Activated CD4-positive, CD25-positive, alpha-beta regulatory T cell (primary cell): ENCODE data around the gene SYNGAP1.
A peak's percentile ranks its signal among the peaks of the same experiment; 100 is the strongest.

Source experiments
- DNase-seq, 4 experiments: peaks; one replicate each; lab custom pipeline; 2025; lab: John Stamatoyannopoulos, UW

SYNGAP1 gene

DNA sequence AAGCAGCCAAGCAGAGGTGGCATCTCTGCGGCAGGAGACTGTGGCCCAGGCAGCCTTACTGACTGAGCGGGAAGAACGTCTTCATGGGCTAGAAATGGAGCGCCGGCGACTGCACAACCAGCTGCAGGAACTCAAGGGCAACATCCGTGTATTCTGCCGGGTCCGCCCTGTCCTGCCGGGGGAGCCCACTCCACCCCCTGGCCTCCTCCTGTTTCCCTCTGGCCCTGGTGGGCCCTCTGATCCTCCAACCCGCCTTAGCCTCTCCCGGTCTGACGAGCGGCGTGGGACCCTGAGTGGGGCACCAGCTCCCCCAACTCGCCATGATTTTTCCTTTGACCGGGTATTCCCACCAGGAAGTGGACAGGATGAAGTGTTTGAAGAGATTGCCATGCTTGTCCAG, 15.0 kb upstream of the SYNGAP1 start:
- DNase-seq: no peak

DNA sequence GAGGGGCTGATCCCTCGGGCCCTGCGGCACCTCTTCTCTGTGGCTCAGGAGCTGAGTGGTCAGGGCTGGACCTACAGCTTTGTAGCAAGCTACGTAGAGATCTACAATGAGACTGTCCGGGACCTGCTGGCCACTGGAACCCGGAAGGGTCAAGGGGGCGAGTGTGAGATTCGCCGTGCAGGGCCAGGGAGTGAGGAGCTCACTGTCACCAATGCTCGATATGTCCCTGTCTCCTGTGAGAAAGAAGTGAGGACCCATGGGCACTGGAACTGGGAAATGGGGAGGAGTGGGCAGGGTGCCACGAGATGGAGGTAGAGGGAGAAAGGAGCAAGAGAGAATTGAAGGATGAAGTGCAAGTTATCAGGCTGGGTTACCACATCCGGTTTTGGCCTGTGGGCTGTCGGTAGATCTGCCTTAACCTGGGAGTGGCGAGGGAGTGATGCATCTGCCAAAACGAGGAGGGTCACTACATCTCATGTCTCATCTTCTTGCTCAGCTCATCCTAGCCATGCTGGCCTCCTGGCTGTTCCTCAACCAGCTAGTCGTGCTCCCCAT, 14.4 kb upstream of the SYNGAP1 start:
- no peak for DNase-seq

DNA sequence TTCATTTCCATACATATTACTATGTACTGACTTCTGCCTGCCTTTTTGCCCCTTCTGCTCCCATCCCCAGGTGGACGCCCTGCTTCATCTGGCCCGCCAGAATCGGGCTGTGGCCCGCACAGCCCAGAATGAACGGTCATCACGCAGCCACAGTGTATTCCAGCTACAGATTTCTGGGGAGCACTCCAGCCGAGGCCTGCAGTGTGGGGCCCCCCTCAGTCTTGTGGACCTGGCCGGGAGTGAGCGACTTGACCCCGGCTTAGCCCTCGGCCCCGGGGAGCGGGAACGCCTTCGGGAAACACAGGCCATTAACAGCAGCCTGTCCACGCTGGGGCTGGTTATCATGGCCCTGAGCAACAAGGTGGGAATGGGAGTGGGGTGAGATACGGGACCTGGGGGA, 13.7 kb upstream of the SYNGAP1 start:
- no peak for DNase-seq

DNA sequence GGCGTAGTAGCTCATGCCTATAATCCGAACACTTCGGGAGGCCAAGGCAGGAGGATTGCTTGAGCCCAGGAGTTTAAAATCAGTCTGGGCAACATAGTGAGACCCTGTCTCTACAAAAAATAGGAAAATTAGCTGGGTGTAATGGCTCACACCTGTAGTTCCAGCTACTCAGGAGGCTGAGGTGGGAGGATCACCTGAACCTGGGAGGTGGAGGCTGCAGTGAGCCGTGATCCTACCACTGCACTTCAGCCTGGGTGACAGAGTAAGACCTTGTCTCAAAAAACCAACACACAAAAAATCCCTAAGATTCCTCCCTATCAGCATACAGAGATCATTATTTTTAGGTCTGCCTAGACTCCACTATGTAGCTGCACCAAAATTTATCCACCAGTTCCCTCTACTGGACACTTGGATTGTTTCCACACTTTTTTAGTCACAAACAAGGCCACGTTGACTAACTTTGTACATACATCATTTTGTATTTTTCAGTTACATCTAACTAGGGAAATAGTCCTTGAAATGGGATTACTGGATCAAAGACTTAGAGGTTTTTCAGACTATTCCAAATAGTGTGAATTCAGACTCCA, 12.6 kb upstream of the SYNGAP1 start:
- DNase-seq: no peak

DNA sequence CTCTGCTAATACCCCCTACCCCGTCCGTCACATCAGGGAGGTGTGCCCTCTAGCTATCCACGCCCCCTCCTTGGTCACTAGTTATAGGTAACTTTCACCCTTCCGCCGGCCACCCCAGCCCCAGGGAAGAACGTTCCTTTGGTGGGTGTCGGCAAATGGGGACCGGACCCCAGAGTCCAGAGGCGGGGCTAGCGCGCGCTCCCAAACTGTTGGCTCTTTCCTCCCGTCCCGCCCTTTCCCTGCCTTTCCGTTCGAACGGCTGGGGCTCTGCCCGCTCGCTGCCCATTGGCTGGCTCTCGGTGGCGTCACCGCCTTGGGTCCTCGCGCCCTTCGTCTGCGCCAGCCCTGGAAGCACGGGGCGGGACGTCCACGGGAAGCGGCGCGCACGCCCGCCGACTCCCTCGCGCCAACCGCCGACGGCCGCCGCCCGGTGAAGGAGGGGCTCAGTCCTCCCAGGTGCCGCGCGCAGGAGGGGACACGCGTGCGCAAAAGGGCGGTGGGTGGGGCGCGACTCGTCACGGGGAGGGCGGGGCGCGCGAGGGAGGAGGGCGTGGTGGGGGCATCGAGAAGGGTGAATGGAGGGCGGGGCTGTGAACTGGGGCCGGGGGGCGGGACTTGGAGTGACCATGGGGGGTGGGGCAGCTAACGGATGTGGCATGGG, 9.7 kb upstream of the SYNGAP1 start:
- peak; percentile 99 for DNase-seq

DNA sequence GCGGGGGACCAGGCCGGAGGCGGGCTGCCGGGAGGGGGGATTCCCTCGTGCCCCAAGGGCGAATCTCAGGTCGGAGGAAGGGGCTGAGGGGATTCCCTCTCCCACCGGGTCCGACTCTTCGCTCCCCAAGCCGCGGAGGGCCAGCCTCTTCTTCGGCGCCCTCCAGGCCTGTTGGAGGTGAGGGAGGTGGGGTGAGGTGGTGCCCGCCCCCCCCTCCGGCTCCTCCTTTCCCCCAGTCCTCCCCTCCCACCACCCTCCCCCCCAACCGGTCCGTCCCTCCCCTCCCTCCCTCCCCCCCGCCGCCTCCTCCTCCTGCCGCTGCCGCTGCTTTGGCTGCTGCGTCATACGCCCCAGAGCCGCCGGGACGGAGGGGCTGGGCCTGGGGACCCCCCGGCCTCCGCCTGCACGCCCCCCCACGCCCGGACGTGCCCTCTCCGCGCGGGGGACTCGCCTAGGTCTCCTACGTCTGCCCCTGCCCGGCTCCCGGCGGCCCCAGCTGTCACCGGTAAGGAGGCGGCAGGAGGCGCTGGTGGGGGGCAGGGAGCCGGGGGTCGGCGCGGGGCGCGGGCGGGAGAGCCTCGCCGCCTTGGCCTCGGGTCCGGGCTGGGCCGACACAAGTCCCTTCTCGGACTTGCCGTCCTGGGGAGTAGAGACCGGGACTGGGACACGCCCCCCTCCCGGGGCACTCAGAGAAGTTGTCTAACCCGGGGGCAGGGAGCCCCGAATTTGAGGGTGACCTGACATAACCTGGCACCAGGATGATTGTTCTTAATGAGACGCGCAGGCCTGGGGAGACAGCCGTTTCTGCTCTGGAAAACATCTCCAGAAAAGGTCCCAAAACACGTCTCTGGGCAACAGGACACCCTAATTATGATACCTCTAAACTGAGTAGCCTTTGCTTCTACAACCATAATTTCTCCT, 8.9 kb upstream of the SYNGAP1 start, which contains the start of gene PHF1:
TSS of gene PHF1 (plus strand) at position 304 of the 921 bp plus-strand sequence. CDS start 1,250 bp downstream, outside the sequence.
- peak in 3 of 4 experiments; percentile 71 to 87 (median 82) for DNase-seq

DNA sequence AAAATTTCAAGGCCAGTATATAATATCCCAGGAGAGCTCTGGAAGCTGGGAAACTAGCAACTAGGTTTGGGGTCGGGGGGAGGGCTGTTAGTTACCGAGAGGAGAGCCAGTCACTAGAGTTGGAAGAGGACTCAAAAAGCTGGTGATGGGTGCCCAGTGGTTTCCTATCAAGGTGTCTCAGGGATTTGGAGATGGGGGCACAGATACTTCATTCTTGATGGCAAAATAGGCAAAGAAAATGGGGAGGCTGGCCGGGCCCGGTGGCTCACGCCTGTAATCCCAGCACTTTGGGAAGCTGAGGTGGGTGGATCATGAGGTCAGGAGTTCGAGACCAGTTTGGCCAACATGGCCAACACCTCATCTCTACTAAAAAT, 8.2 kb upstream of the SYNGAP1 start:
- no peak for DNase-seq

DNA sequence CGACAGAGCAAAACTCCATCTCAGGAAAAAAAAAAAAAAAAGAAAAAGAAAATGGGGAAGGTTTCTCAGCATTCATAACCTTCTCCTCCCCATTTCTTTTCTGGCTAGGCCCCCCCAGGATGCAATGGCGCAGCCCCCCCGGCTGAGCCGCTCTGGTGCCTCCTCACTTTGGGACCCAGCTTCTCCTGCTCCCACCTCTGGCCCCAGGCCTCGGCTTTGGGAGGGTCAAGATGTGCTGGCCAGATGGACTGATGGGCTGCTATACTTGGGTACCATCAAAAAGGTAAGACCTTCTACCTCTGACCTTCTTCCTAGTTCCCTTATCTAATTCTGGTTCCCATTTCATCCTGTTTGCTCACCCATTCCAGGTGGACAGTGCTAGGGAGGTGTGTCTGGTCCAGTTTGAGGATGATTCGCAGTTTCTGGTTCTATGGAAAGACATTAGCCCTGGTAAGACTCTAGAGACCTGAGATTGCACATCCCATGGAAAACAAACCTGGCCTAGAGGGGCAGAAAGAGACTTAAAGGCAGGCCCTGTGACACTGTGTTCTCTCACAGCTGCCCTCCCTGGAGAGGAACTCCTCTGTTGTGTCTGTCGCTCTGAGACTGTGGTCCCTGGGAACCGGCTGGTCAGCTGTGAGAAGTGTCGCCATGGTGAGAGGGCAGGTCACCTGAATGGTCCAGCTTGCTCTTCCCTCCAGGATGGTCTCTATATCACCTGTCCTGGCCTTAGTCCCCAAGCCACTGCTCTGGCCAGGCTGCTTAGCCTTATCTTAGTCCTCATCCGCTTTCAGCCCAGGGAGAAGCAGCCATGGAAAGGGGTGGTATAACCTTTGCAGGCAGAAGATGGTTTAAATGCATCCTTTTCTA, 7.5 kb upstream of the SYNGAP1 start:
- DNase-seq: no peak

DNA sequence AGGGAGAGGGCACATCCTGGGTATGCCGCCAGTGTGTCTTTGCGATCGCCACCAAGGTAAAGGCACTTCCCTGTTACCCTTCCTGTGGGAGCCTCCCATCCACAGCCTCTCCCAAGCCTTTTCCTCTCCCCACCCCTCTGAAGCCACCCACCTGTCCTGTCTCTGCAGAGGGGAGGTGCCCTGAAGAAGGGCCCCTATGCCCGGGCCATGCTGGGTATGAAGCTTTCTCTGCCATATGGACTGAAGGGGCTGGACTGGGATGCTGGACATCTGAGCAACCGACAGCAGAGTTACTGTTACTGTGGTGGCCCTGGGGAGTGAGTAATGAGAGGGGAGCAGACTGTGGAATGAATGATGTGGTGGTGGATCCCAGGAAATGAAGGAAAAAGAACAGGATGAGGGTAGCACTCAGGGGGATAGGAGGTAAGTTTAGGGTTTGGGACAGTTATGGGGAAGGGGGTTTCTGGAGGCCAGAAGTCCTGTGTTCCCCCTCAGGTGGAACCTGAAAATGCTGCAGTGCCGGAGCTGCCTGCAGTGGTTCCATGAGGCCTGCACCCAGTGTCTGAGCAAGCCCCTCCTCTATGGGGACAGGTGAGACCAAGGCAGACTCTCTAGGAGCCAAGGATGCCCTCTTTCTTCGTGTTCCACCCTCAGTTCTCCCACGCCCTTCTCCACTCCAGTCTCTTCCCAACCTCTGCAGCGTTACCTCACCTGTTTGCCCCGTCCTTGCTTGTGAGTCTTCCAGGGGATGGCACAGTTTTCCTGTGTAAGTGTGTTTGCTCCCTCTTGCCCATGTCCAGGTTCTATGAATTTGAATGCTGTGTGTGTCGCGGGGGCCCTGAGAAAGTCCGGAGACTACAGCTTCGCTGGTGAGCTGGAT, 6.4 kb upstream of the SYNGAP1 start:
- DNase-seq: no peak

DNA sequence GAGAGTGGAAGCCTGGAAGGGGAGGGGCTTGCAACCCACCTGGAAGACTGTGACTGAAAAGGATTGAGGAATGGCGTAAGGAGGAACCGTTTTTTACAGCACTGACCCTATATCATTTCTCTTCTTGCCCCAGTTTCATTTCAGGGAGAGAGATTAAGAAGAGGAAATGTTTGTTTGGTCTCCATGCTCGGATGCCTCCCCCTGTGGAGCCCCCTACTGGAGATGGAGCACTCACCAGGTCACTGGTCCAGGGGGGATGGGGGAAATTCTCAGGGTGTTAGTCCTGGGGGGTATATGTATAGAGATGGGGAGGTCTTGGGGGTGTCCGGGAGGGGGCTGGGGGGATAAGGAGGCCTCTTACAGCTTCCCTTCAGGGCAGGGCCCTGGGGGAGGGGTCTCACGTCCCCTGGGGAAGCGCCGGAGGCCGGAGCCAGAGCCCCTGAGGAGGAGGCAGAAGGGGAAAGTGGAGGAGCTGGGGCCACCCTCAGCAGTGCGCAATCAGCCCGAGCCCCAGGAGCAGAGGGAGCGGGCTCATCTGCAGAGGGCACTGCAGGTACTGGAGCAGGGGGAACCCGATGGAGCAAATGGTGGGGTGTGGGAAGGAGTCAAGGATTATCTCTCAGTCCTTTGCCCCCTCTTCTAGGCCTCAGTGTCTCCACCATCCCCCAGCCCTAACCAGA, 5.1 kb upstream of the SYNGAP1 start:
- DNase-seq: no peak

DNA sequence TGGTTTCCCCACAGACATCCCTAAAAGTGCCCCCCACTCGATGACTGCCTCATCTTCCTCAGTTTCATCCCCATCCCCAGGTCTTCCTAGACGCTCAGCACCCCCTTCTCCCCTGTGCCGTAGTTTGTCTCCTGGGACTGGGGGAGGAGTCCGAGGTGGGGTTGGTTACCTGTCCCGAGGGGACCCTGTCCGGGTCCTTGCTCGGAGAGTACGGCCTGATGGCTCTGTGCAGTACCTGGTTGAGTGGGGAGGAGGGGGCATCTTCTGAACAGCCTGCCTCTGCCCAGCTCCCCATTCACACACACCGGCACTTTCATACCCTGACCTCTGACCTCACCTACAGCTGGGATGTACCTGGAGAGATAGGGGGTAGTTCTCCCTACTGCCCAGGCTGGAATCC, 4.0 kb upstream of the SYNGAP1 start:
- DNase-seq: no peak

DNA sequence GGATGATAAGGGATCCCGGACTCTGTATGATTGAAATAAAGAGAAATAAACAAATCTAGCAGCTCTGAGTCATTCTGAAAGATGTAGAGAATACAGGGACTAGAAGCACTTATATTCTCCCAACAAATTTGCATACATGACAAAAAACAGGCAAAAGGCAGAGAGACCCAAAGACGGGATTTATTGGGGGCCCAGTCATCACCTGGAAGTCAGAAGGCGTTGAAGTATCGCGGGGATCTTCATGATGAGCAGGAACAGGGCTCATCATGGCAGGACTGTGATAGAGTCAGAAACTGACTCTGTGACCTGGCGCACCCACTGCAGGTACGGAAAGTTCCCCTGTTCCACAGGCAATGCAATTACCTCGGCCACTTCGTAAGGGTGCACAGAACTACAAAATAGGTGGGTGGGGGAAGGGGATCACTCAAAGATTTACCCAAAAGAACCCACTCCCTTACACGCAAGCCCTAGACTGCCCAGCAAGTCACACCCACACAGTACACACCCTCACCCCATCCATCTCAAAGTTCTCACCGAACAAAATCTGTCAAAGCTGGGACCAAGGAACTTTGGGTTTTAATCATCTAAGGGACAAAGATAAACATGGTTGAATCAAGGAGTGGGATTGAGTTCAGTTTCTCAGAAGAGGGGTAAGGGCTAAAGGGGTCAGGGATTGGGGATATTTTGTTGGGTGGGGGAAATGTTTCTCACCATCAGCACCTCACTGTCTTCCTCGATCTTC, 3.3 kb upstream of the SYNGAP1 start:
- DNase-seq: no peak

DNA sequence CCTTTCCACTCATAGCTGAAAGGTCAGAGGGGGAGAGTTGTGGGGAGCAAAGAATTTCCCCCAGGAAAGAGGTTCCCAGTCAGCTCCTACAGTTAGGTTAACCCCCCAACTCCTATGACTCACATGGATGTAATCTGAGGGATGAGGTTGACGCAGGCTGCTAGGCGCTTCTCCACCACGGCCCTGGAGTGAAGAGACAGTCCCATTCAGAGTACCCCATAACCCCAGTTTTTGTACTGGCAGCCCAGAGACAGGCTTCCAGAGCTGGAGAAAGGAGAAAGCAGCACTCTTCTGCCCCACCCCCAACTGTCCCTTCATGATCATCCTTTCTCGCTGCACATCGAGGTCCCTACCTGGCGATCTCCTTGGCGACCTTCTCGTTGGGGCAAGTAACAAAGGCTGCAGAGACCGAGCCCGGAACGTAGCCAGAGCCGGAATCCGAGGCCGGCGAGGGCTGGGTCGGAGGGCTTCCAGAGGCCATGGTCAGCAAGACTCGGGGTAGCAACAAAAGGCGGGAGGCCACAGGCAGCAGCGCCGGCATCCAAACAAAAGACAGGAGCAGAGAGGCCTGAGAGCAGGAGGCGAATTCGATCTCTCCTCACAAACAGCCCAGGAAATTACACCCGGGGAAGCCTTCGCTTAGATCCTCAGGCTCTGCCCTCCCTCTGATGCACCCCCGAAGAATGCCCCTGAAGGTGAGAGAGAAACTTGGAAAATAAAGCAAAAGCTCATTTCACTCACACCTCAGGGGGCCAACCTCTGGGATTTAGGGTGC, 2.5 kb upstream of the SYNGAP1 start:
- DNase-seq: no peak

DNA sequence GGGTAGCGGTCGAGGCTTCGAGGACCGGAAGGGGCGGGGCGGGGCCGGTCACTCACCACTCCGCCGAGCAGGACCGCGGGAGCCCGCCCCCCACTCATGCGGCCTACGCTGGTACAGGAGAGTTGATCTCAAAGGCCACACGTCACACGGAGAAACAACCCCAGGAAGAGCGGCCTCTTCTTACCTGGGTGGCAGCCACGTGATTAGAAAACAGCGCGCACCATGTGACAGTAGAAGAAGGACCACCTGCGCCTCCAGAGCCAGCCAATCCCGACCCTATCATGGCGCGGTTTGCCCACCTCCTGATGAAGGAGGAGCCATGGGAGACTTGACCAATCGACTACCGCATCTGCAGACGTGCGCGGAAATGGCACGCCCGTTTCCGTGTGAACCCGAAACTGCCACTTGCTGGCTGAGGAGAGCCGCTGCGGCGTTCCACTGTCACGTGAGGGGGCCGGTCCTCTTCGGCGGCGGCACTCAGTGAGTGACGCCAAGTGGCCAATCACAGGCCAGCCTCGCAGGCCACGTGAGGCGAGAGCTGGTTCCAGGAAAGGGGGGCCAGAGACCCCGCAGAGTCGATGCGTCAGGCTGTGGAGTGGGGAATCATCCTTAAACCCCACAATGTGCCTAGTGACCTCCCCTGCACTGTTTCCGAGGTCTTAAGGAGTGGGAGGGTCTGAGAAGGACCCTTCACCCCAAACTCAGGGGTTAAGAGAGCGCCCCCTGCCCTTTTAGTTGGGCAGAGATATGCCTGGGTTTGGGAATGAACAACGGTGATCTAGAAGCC, 1.8 kb upstream of the SYNGAP1 start, which contains the start of gene CUTA:
TSS of gene CUTA (minus strand) at position 205 of the 787 bp plus-strand sequence. CDS start at position 98, 107 bp downstream.
- DNase-seq: peak; percentile 88 to 98 (median 94)

DNA sequence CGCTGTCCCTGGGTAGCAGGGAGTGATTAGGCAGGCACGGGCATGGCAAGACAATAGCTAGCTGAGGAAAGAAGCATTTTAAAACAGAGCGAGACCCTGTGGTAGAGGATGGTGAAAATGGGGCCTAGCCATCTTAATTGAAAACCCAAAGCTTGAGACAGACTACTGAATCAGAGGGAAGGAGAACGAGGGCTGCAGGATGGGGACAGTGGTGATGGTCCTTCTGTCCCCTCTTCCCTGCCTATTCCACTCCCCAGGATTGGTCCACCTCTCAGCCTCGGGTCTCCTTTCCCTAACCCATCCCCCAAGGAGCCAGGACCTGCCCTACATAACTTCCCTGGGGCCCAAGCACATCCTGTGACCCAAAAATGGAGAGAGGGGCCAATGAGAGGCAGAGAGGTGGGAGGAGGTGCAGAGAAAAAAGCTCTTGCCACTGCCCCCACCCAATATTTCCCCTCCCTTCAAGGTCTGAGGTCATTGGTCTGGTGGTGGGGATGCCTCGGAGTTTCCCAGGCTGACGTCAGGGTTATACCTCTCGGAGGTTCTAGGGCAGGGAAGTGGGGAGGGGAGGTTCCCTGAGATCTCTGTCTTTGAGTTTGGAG, 1.1 kb upstream of the SYNGAP1 start:
- DNase-seq: no peak

DNA sequence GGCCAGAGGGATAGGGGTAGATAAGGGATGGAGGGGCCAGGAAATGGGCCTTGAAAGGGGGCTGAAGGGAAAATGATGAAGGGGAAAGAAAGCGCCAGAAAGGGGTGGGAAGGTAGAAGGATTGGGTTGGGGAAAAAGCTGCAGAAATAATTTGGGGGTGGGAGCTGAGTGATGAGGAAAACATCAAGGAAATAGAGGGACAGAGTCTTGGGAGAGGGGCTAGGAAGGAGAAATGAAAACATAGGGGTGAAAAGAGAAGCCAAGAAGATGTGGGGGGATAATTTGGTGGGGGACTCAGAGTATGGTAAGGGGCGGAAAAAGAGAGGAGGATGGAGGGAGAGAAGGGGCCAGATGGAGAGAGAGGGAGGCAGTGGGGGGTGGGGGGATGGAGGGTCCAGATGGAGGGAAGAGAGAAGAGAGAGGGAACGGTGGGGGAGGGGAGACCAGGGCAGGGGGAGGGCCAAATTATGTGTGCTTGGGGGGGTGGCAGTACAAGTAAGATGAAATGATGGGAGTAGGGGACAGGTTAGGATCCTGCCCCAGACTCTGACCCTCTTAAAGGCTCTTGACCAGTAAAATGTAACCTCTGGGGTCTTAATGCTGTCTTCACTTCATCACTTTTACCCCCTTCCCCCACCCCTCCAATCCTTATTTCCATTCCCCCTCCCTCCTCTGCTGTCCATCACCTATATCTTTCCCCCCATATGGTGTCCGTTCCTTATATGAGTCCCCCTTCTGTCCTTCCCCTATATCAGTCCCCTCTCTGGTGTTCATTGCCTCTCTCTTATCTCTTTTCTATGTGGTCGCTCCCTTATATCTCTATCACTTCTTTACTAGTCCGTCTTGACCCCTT, 852 bp downstream of the SYNGAP1 start:
- no peak for DNase-seq
